ENCODE measurements around the gene MBTPS1. TPM values are rescaled to one million over a fixed set of nuclear protein-coding genes. Genes with fewer than 3 reads are reported as not detected.

MBTPS1 gene
- total RNA-seq, 6 experiments from 2014 or later, result 34.5 to 45.6 (median 40.1) TPM

- ATAC-seq (no peak), DNase-seq (peak in 1 of 3 donors; percentile 35)
- no peak overlapping the region for H3K4me3 ChIP-seq
- peaks cover 0 to 12% (median 6%) of the 10 kb centered on the region in 4 donors for H3K36me3 ChIP-seq
- no peak overlapping the region for H3K27ac ChIP-seq
- WGBS (ENCODE audit: insufficient coverage, low coverage, low lambda C conversion rate, missing lambda C conversion rate), result 95% methylated on average over 6 of the region's 13 CpGs
- intact Hi-C loops (cut with DNase I), result loop anchor here (10.0 kb wide), 2 partner anchors 124 to 224 kb away; no protein-coding TSS in a partner anchor
- H3K9me3 ChIP-seq, result no peaks in the 10 kb centered on the region
- no peaks in the 10 kb centered on the region for H3K27me3 ChIP-seq
- no peaks in the 10 kb centered on the region for H3K4me1 ChIP-seq
- TF ChIP-seq CTCF (IDR thresholded peaks at IDR 0.05) (no peak), POLR2A (IDR thresholded peaks at IDR 0.05) (no peak)
Observed at GRCh38 chr16:84048871-84049270, 67.9 kb downstream of the MBTPS1 start.

DNA sequence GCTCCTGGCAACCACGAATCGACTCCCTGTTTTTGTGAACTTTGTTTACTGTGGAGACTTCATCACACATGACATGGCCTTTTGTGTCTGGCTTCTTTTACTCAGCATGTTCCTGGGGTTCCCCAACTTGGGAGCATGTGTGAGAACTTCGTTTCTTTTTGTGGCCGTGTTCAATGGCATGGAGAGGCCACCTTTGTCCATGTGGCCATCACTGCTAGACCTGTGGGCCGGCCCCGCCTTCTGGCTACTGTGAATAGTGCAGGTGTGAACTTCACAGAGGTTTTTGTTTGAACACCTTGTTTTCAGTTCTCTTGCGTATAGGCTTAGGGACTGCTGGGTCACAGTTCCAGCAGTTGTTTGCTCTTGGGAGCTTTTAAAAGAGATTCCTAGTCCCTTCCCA, 68.5 kb downstream of the MBTPS1 start:
- ATAC-seq (peak in 3 of 4 donors; percentile 29 to 47 (median 40)), DNase-seq (peak in 1 of 3 donors; percentile 37)
- intact Hi-C loops (cut with DNase I), result loop anchor here (10.0 kb wide), 2 partner anchors 123 to 223 kb away; no protein-coding TSS in a partner anchor
- WGBS (ENCODE audit: insufficient coverage, low coverage, low lambda C conversion rate, missing lambda C conversion rate), result 67% methylated on average over 7 of the region's 7 CpGs
- Histone ChIP-seq H3K27me3 (no peaks in the 10 kb centered on the region), H3K4me3 (no peak overlapping the region), H3K4me1 (no peaks in the 10 kb centered on the region), H3K27ac (no peak overlapping the region), H3K9me3 (no peaks in the 10 kb centered on the region), H3K36me3 (peaks cover 0 to 7% (median under 1%) of the 10 kb centered on the region in 4 donors)
- TF ChIP-seq POLR2A (IDR thresholded peaks at IDR 0.05) (no peak), CTCF (IDR thresholded peaks at IDR 0.05) (peak in 2 of 4 donors; percentile 10 to 19)

DNA sequence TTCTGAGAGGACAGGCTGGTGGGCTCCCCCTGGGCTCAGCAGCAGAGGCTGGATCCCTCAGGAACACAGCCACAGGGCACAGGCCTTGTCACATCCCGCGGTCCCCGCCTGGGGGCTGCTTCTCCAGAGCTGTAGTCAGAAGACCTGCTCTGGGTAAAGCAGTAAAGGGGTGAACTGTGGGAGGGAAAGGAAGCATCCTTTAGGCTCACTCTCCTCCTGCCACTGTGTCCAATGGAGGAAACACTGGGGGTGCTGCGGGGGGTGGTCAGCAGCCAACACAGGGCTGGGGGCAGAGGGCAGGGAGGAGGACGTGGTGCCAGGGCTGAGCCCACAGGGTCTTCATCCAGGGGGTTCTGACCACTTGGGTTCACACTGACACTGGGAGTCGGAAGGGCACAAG, 69.1 kb downstream of the MBTPS1 start:
- Histone ChIP-seq H3K4me3 (no peak overlapping the region), H3K36me3 (peaks cover 0 to under 1% (median 0%) of the 10 kb centered on the region in 4 donors), H3K4me1 (no peaks in the 10 kb centered on the region), H3K27ac (no peak overlapping the region), H3K27me3 (no peaks in the 10 kb centered on the region), H3K9me3 (no peaks in the 10 kb centered on the region)
- intact Hi-C loops (cut with DNase I), result loop anchor here (10.0 kb wide), 2 partner anchors 123 to 223 kb away; no protein-coding TSS in a partner anchor
- ATAC-seq (peak in 1 of 4 donors; percentile 7), DNase-seq (peak in 1 of 3 donors; percentile 27)
- no peak for TF ChIP-seq POLR2A (IDR thresholded peaks at IDR 0.05)
- 94% methylated on average over 3 of the region's 6 CpGs for WGBS (ENCODE audit: insufficient coverage, low coverage, low lambda C conversion rate, missing lambda C conversion rate)

GRCh38 chr16:84047206-84047605, 69.5 kb downstream of the MBTPS1 start:
- no peak for TF ChIP-seq CTCF (IDR thresholded peaks at IDR 0.05)
- TF ChIP-seq POLR2A (IDR thresholded peaks at IDR 0.05), result no peak
- Histone ChIP-seq H3K27me3 (no peaks in the 10 kb centered on the region), H3K4me1 (no peaks in the 10 kb centered on the region), H3K4me3 (no peak overlapping the region), H3K27ac (no peak overlapping the region), H3K9me3 (no peaks in the 10 kb centered on the region), H3K36me3 (no peaks in the 10 kb centered on the region)
- 85% methylated on average over 6 of the region's 6 CpGs for WGBS (ENCODE audit: insufficient coverage, low coverage, low lambda C conversion rate, missing lambda C conversion rate)
- DNase-seq (no peak), ATAC-seq (no peak)
- intact Hi-C loops (cut with DNase I), result loop anchor here (10.0 kb wide), 2 partner anchors 122 to 222 kb away; no protein-coding TSS in a partner anchor

DNA sequence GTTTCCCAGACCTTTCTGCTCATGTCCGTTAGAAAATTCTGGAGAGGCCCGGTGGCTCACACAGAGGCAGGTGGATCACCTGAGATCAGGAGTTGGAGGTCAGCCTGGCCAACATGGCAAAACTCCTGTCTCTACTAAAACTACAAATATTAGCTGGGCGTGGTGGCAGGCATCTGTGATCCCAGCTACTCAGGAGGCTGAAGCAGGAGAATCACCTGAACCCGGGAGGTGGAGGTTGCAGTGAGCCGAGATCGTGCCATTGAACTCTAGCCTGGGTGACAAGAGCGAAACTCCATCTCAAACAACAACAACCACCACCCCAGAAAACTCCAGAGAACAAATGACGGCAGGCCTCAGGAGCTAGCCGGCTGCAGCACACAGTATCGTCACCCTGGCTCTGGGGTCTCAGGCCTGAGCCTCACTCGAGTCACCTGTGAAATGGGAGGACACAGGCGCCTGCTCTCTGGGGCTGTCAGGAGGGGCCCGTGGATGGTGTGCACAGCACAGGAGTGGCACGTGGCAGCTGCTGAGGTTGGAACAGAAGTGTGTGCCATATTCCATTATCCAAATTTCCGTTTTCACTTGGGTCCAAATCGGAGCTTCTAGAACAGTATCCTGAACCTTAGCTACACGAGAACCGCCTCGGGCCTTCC, 70.8 kb downstream of the MBTPS1 start:
- Histone ChIP-seq H3K27me3 (no peaks in the 10 kb centered on the region), H3K27ac (no peak overlapping the region), H3K36me3 (no peaks in the 10 kb centered on the region), H3K9me3 (no peaks in the 10 kb centered on the region), H3K4me1 (no peaks in the 10 kb centered on the region), H3K4me3 (no peak overlapping the region)
- intact Hi-C loops (cut with DNase I), result loop anchor here (10.0 kb wide), 2 partner anchors 121 to 221 kb away; no protein-coding TSS in a partner anchor
- ATAC-seq, result no peak
- DNase-seq, result peak in 1 of 3 donors; percentile 44
- 85% methylated on average over 10 of the region's 19 CpGs for whole genome bisulfite sequencing (ENCODE audit: insufficient coverage, low coverage, low lambda C conversion rate, missing lambda C conversion rate)
- no peak for TF ChIP-seq CTCF (IDR thresholded peaks at IDR 0.05)
- no peak for TF ChIP-seq POLR2A (IDR thresholded peaks at IDR 0.05)
